ENCODE results near the gene C11orf68. TPM values are rescaled to one million over a fixed set of nuclear protein-coding genes. Genes with fewer than 3 reads are reported as not detected.

C11orf68 gene
- total and polyA plus RNA-seq, 10 donors, result 22.0 to 44.9 (median 33.2) TPM

GRCh38 chr11:65871811-65872548 is 46.9 kb downstream of the C11orf68 start:
- Histone ChIP-seq H3K4me3 (peak overlapping the region; percentile 18 to 77 (median 47)), H3K9me3 (no peaks in the 10 kb centered on the region), H3K4me1 (peaks cover 16 to 73% (median 46%) of the 10 kb centered on the region in 6 donors), H3K27me3 (replicated peaks in 1 of 7) (peaks cover 0 to 11% (median 0%) of the 10 kb centered on the region in 7 donors), H3K36me3 (peaks cover 0 to 15% (median 5%) of the 10 kb centered on the region in 6 donors), H3K27ac (peak overlapping the region; percentile 53 to 91 (median 83))
- no peak for DNase-seq
- peak in 2 of 3 donors; percentile 22 to 33 for TF ChIP-seq POLR2AphosphoS5 (IDR thresholded peaks at IDR 0.05)
- TF ChIP-seq CTCF (IDR thresholded peaks at IDR 0.05 in 8 of 11, conservative IDR thresholded peaks at IDR 0.05 in 3 of 11), result no peak
- TF ChIP-seq POLR2A (IDR thresholded peaks at IDR 0.05), result no peak
- intact Hi-C loops (cut with DNase I; ENCODE audit: low total_unique reads), result no loop called here
- 40 to 71% (median 60%) methylated on average over 13 to 26 of the region's 26 CpGs for WGBS, 5 donors

GRCh38 chr11:65870706-65871681 is 47.9 kb downstream of the C11orf68 start:
- TF ChIP-seq POLR2AphosphoS5 (IDR thresholded peaks at IDR 0.05), result peak; percentile 53 to 68 (median 65)
- no peak for TF ChIP-seq CTCF (IDR thresholded peaks at IDR 0.05 in 8 of 11, conservative IDR thresholded peaks at IDR 0.05 in 3 of 11)
- H3K36me3 ChIP-seq, result peaks cover 0 to 25% (median 14%) of the 10 kb centered on the region in 6 donors
- intact Hi-C loops (cut with DNase I; ENCODE audit: low total_unique reads), result no loop called here
- no peaks in the 10 kb centered on the region for H3K9me3 ChIP-seq
- peaks cover 16 to 78% (median 48%) of the 10 kb centered on the region in 6 donors for H3K4me1 ChIP-seq
- peak overlapping the region in 1 of 8 donors; percentile 77 for H3K4me3 ChIP-seq
- 46 to 58% (median 48%) methylated on average over 15 to 24 of the region's 24 CpGs for WGBS, 5 donors
- peak; percentile 86 for DNase-seq
- peaks cover 0 to 11% (median 0%) of the 10 kb centered on the region in 7 donors for H3K27me3 ChIP-seq (replicated peaks in 1 of 7)
- peak overlapping the region in 7 of 8 donors; percentile 81 to 91 (median 83) for H3K27ac ChIP-seq

DNA sequence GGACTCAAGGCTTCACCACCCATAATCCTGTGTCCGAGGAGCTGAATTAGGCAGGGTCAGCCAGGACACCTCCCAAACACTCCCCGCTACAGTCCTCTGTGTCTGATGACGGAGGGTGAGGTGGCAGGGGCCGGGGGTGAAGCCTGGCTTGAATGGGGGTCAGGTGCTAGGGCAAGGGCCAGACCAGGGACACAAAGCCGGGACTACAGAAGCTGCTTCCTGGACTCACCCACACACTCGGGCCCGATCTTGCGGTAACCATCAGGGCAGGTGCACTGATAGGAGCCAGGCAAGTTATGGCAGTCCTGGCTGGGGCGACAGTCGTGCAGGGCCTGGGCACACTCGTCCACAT is 48.6 kb downstream of the C11orf68 start:
- DNase-seq, result peak; percentile 80
- H3K4me3 ChIP-seq, result no peak overlapping the region
- peaks cover 16 to 78% (median 48%) of the 10 kb centered on the region in 6 donors for H3K4me1 ChIP-seq
- peaks cover 0 to 32% (median 21%) of the 10 kb centered on the region in 6 donors for H3K36me3 ChIP-seq
- peaks cover 0 to 11% (median 0%) of the 10 kb centered on the region in 7 donors for H3K27me3 ChIP-seq (replicated peaks in 1 of 7)
- peak overlapping the region in 6 of 8 donors; percentile 81 to 91 (median 84) for H3K27ac ChIP-seq
- no peak for TF ChIP-seq CTCF (IDR thresholded peaks at IDR 0.05 in 8 of 11, conservative IDR thresholded peaks at IDR 0.05 in 3 of 11)
- peak in 1 of 3 donors; percentile 24 for TF ChIP-seq POLR2AphosphoS5 (IDR thresholded peaks at IDR 0.05)
- TF ChIP-seq POLR2A (IDR thresholded peaks at IDR 0.05), result no peak
- no peaks in the 10 kb centered on the region for H3K9me3 ChIP-seq
- intact Hi-C loops (cut with DNase I; ENCODE audit: low total_unique reads), result no loop called here
- WGBS, 5 donors, result 40 to 54% (median 52%) methylated on average over 8 to 11 of the region's 11 CpGs
